GM19328 (cell line): ENCODE measurements around the gene VDAC1.
A peak's percentile ranks its signal among the peaks of the same experiment; 100 is the strongest.
"Not testable (repeated sequence)": the region's sequence is repeated elsewhere in the genome, so short reads cannot be mapped to it uniquely, and the experiment has no call there.

ENCODE experiments used
- ATAC-seq: cut with Tn5 transposase; IDR thresholded peaks from one replicate; pipeline ENCODE4 v1.9.1; 2021; ENCODE audit warnings: mild to moderate bottlenecking, moderate library complexity; ENCODE audit not compliant: unreplicated experiment

Gene VDAC1

DNA sequence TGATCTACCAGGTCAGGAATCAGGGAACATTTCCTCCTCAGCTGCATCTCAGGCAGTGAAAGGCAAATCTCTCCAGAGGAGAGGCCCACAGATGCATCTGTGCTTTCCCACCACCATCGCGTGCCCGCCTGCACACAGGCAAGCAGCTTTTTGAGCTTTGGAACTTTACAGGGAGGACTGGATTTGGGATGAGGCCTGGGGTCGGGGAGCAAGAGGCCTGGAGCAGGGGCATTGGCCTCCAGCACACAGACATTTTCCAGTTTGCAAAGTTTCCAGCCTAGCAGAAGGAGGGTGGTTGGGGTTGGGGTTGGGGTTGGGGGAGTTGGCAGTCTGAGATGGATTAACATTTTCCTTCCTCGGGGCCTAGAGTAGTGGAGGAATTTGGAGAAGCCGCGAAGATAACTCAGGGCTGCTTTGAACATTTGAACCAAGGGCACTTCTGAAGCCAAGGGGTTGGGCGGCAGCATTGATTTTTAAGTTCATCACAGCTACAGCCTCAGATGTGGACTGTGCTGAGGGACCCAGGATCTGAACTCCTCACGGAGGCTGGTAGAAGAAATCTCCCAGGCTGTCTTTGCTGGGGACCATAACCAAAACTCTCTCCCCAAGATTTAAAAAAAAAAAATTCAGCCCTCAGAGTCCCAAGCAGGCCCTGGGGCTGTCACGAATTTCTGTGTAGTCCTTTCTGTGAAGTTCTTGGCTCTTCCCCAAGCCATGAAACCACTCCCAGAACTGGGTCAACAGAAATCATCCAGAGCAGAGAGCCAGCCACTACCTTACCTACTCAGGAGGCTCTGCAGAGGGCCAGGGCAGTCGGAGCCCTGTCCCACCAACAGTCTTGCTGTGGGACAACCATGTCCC, 61.9 kb downstream of the VDAC1 start:
- ATAC-seq: no peak

DNA sequence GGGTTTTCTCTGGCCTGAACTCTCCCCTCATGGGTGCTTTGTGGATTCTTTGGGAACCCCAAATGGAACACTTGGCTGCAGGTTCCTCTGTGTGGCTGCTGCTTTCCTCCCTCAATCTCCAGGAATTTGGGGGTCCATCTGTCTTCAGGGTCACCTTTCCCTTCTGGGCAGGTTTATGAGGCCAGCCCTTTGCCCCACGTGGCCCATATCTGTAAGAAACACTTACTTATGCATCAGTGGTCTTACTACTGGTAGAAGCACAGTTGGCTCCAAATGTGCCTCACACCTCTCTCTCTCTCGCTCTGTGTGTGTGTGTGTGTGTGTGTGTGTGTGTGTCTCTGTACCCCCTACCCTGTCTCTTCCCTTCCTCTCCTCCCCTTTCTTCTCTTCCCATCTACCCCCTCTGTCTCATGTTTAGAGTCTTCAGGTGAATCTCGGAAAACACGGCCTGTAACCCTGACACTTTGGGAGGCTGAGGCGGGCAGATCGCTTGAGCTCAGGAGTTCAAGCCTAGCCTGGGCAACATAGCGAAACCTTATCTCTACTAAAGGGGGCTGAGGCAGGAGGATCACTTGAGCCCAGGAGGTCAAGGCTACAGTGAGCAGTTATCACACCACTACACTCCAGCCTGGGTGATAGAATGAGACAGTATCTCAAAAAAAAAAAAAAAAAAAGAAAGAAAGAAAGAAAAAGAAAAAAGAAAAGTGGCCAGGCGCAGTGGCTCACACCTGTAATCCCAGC, 63.1 kb downstream of the VDAC1 start:
- no peak for ATAC-seq

DNA sequence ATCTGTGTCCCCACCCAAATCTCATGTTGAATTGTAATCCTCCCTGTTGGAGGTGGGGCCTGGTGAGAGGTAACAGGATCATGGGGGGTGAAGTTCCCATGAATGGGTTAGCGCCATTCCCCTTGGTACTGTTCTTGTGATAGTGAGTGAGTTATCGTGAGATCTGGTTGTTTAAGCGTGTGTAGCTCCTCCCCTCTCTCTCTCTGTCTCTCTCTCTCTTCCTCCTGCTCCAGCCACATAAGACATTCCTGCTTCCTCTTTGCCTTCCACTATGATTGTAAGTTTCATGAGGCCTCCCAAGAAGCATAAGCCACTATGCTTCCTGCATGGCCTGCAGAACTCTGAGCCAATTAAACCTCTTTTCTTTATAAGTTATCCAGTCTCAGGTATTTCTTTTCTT, 65.1 kb downstream of the VDAC1 start:
- no peak for ATAC-seq

DNA sequence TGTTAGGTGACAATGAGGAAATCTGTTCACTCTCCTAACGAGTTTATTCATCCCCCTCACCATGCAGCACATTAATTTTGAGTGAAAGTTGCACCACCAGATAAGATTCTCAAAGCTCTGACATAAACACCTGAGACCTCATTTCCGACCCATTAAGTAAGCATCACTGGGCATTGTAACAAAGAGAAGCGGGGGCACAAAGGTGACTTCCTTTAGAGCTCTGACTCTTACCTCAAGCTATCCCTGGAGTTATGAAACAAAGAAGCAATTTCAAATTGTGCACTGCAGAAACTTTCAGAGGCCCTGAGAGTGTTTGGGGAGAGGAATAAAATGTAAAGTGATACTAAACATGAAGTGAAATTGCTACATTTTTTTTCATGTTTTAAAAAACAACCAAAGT, 65.8 kb downstream of the VDAC1 start:
- no peak for ATAC-seq

DNA sequence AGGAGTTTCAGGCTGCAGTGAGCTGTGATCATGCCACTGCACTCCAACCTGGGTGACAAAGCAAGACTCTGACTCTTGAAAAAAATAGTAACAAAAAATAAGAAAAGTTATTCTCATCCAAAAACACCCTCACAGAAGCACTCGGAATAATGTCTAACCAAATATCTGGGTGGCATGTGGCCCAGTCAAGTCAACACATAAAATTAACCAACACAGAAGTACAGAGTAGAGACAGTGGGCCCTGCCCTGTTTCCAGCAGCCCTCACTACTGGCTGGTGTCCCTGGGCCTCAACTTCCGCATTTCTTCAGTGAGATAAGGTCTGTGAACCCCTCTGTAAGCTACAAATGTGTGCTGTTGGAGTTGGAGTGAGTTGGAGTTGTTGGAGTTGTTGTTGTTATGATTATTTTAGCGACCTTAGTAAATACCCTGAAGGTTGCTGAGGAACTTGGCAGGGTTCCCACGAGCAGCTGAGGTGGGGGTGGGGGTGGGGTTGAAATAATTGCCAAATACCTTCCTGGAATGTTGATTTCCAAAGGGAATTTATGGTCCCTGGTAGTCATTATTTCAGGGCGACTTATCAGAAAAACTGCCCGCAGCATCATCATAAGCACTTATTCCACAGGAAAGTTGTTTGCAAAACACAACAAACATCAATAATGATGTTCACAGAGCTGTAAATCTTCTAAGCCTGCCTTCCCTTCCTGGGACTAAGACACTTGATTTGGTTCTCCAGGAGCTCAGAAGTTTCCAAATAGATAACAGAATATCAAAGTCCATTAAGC, 66.5 kb downstream of the VDAC1 start:
- no peak for ATAC-seq

DNA sequence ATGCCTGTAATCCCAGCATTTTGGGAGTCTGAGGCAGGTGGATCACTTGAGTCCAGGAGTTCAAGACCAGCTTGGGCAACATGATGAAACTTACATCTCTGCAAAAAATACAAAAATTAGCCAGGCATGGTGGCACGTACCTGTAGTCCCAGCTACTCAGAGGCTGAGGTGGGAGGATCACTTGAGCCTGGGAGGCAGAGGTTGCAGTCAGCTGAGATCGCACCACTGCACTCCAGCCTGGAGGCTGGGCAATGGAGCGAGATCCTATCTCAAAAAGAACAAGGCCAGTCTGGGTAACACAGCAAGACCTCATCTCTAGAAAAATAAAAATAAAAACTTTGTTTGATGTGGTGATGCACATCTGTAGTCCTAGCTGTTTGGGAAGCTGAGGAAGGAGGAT, 67.1 kb downstream of the VDAC1 start:
- not testable (repeated sequence) for ATAC-seq

DNA sequence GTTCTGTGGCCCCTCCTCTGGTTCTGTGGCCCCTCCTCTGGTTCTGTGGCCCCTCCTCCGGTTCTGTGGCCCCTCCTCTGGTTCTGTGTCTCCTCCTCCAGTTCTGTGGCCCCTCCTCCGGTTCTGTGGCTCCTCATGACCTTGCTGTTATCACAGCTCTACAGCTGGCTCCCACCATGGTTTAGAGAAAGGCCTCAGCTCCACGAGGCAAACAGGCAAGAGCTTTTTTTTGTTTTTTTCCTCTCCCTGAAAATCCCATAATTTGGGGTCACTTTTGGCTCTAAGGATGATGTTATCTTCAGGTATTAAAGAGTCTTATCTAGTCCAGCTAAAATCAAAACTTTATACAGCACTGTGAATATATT, 68.1 kb downstream of the VDAC1 start:
- ATAC-seq: no peak

DNA sequence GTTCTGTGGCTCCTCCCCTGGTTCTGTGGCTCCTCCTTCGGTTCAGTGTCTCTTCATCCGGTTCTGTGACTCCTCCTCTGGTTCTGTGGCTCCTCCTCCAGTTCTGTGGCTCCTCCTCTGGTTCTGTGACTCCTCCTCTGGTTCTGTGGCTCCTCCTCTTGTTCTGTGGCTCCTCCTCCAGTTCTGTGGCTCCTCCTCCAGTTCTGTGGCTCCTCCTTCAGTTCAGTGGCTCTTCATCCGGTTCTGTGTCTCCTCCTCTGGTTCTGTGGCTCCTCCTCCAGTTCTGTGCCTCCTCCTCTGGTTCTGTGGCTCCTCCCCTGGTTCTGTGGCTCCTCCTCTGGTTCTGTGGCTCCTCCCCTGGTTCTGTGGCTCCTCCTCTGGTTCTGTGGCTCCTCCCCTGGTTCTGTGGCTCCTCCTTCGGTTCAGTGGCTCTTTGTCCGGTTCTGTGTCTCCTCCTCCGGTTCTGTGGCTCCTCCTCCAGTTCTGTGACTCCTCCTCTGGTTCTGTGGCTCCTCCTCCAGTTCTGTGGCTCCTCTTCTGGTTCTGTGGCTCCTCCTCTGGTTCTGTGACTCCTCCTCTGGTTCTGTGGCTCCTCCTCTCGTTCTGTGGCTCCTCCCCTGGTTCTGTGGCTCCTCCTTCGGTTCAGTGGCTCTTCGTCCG, 68.7 kb downstream of the VDAC1 start:
- ATAC-seq: not testable (repeated sequence)

DNA sequence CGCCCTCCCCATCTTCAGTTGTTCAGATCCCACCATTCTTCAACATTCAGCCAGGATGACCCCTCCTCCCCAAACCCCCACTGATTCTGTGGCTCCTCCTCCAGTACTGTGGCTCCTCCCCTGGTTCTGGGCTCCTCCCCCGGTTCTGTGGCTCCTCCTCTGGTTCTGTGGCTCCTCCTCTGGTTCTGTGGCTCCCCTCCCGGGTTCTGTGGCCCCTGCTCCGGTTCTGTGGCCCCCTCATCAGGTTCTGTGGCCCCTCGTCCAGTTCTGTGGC, 69.2 kb downstream of the VDAC1 start:
- no peak for ATAC-seq

DNA sequence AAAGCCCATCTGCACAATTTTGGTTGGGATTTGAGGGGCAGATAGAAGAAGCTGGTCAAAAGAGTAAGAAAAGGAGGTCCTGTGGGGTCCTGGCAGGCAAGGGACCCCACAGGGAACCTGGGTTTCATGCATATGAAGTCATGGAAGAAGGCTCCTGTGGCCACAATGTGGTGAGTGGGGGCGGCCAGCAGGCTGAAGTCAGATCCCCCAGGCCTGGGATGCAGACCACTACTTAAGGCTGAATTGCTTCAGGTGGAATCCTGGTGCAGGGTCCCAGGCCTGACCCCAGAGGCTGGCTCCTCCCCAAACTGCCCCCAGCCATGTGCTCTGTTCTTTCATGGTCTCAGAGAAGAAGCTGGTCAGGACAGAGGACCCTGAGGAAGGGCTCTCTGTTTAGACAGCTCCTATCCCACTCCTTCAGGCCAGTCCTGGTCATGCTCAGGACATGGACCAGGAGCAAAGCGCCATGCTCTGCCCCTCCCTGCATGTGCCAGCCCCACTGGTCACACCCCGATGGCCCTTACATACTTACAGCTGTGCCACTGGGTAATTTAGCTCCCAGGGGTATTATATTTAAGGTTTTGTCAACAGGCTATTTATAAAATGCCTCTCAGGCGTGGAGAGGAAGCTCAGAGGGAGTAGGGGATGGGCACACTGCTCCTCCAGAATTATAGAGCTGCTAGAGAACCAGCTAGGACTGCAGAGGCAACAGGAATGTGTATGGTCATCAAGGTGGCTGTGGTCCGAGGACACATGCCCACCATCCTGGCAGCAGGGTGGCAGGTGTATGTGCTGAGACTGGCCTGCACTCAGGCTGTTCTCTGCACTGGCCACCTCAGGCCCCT, 69.7 kb downstream of the VDAC1 start:
- ATAC-seq: no peak

DNA sequence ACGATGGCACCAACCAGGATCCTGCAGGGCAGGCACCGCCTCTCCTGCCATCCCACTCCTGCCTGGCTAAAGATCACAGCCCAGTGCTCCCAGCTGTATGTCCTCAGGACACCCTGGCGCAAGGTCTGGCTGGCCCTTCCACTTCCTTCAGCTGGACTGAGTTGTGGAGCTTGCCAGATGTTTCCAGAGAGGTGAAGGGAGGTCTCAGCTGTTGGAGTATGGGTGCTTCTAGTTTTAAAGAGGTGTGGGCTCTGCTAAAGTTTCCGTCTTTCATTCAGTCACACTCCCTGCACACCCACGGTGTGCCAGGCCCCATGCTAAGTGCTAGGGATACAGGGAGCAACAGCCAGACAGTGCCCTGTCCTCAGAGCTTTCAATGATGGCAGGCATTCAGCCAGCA, 70.5 kb downstream of the VDAC1 start:
- ATAC-seq: no peak

DNA sequence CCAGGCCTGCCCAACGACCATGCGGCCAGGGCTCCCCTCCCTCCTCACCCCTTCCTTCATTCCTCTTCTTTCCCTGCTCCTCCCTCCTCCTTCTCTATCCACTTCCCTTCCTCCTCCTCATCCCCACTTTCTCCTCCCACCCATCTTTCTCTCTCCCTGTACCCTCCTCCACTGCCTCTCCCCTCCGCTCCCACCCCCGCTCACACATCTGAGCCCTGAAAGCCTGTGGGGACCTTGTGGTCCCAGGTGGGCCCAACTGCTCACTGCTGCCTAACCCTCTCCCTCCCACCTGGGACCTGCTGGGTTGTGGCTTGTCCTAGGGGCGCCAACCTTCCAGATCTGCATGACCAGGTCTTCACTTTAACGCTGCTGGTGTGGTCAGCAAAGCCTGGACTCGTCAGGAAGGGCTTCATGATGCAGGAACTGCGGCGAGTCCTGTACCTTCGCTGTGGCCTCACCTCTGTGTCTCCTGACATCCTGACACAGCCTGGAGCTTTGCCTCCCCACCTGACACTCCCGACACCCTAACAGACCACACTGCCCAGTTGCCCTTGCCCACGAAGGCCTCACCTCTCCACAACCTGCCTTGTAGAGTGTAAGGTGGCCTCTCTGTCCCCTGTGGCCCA, 71.0 kb downstream of the VDAC1 start:
- no peak for ATAC-seq

DNA sequence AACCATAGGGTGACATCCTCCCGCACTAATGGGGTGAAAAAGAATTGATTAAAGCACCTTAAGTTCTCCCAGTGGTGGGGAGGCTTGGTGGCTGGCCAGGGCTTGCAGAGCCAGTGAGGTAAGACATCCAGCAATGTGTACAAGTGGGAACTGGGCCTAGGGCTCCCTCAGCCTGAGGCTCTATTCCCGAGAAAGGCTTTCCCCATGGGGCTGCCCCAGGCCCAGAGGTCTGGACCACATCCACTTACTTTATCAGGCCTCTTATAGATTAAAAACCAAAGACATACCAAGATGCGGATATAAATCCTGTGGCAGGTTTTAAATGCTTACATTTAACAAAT, 71.6 kb downstream of the VDAC1 start:
- ATAC-seq: no peak

DNA sequence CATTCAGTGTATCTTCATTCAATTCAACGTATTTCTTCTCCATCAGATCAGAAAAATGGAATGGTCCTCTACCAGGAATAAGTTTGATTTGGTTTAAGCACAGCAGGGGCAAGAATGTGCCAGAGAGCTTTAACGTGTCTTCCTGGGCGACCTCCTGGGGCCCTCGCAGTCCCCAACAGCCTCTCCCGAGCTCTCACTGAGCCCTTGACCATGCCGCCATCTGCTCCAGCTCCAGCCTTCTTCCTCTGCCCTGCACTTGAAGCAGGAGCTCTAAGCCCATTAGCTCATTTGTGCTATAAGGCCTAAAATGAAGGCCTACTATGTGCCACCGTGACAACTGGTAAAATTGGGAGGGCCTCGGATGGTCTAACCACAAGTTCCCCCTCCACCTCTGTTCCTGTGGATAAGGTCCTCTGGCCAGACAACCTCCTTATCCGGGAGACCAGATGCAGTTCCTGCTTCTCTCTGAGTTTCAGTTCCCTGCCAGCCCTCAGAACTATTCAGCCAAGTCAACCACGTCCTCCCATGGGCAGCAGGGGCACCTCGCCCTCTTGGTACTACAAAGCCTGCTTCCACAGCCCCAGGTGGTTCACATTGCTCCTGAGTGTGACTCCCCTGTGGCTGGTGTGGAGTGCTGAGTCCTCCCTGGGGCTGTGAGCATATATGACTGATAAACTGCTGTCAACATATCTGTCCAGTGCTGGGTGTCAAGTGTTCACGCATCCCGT, 72.2 kb downstream of the VDAC1 start:
- no peak for ATAC-seq

DNA sequence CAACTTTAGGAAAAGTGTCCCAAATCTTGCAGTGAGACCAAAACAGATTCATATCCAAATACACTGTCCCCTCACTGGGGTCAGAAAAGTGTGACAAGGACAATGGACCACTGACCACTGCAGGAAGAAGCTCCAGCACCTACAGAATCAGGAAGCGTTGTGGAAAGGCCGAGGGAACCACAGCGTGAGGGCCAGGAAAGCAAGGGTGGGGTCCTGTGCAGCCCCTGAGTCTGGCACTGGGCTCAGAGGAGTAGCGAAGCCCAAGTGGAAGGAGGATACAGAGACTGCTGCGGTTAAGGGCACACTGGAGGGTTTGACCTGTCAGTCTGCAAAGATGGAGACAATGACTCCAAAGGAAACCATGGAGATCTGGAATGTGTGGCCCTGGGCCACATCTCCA, 73.2 kb downstream of the VDAC1 start:
- ATAC-seq: no peak

DNA sequence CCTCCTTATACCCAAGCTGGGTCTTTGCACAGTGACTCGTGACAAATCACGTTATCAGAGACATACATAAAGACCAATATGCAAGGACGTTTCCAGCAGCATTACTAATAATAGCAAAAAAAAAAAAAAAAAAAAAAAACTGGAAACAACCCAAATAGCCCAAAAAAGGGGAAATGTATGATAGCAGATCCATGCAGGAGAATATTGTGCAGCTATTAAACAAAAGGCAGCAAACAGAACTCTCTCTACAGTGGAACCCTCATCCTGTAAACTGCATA, 74.0 kb downstream of the VDAC1 start:
- ATAC-seq: no peak

DNA sequence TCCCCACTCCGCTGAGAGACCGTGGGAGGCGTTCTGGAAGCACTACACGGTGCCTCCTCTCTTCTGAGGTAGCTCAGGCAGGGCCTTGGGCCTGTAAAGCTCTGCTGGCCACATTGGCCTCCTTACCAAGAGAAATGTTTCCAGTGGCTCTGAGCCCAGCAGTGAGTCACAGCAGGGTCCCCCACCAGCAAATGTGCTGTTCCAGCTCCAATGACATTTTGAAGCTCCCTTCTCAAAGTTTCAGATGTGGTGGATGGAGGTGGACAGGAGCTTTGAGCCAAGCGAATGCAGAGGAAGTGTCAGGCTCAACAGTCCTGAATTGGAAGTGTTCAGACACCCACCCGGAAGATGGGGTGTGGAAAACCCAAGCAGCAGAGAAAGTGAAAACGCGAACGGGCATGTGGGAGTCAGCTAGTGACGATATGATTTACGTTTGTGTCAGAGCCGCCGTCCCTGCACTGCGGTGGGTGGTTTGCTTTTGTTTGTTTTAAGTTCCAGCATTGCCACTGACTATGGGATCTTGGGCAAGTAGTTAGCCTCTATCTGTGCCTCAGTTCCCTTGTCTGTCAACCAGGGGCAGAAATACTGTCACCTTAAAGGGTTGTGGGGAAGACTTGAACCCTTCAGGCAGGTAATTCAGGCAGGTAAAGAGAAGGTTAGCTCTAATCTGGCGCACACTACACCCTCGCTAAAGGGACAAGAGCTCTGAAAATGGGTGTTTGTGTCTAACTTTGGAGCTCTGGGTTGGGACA, 74.5 kb downstream of the VDAC1 start:
- peak; percentile 48 for ATAC-seq

DNA sequence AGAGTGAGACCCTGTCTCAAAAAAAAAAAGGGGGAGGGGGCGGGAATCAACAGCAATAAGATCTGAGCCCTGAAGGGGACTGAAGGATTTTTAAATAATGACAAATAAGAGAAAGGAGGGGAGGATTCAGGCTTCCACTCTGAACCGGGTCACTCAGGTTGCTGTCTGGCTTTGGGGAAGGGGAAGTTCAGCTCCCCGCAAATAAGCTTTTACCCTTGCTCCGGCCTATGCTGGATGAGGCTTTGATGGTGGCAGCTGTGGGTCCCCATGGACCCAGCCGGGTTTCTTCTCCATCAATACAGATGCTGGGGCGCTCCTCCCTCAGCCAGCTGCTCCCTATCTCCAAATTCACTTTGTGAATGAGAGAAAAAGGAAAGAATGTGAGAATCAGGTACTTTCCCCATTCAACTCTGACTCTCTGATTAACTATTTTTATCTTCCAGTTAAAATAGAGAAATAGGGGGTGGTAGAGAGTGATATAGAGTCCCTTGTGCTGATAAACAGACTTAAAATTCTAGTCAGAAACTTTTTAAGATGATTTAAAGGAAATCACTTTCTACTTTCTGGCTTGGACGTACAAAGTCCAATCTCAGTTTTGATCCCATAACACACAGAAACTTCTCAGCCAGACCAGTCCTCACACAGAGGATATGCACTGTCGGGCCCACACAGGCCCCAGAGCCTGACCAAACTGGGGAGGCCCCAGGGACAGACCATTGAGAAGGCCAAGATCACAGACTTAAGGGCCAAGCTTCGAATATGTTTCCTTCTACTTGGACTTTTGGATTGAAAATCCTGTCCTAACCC, 76.0 kb downstream of the VDAC1 start:
- no peak for ATAC-seq
